ENCODE measurements around the gene SALL3.

The SALL3 gene

DNA sequence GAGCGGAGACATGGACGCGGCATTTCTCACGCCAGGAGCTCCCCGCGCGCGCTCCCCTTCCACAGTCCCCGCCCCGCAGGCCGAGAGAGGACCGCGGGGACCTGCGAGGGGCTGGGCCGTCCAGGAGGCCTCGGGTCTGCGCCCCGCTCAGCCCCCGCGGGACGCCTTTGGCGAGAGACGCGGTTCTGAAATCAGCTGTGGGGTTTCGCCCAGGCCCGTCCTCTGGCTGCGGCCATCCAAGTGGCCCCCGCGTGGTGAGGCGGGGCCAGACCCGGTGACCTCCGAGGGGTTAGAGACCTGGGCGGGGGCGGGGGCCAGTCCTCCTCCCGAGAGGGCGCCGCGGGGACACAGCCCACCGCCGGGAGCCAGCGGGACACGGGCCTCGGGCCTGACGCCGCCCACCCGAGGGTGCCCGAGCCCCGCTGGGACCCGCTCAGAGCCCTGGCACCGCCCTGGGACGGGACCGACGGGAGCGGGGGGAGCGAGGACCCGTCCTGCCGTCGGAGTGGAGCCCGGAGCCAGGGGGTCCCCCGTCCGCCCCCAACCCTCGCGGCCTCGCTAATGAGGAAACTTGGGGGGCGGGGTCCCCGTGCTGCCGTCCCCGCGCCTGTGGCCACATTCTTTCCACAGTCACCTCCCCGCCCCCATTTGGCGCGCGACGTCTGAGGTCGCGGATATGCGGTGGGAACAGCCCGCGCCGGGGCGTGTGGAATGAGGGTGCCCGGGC is 6.1 kb upstream of the SALL3 start:
- H3K27ac ChIP-seq (ENCODE audit: low read depth, low read length) = no peak overlapping the region
- H3K9me3 ChIP-seq (ENCODE audit: control insufficient read depth, insufficient read depth, low read length) = no peaks in the 10 kb centered on the region; the same call in 1 of the 2 replicates
- peaks cover 41% of the 10 kb centered on the region for H3K4me1 ChIP-seq (ENCODE audit: control insufficient read depth, insufficient read depth, low read length)
- H3K4me3 ChIP-seq (ENCODE audit: low read depth, low read length) = peak overlapping the region; percentile 53
- peaks cover 97% of the 10 kb centered on the region for H3K27me3 ChIP-seq (ENCODE audit: control insufficient read depth, insufficient read depth, low read length)
- H3K36me3 ChIP-seq (ENCODE audit: control insufficient read depth, insufficient read depth, low read length) = no peaks in the 10 kb centered on the region
- no peak overlapping the region for H3K9ac ChIP-seq (ENCODE audit: low read depth, low read length)

DNA sequence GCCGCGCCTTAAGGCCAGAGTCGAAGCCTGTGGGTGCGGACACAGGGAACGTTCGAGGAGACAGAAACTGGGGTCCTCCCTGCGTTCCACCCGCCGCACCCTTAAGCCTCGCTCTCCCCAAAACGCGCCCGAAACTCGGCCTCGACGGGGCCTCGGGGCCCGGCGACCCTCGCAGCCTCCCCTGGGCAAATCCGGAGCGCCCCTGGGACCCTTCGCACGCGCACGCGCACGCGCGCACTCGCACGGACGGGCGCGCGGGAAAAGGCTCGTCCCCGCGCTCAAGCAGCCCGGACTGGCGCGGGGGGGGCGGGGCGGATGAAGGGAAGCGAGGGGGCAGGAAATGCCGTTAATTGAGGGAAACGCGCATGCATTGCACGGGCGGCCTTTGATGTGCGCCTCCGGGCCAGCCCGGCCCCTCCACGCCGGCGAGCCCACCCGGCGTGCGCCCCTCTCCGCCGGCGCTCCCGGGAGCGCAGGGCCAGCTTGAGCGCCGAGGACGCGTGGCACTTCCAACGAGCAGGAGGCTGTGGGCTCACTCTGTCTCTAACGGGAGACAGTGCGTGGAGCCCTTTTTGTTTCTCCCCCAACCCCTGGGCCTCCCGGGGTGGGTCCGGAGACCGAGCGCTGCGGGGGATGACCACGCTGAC is 5.4 kb upstream of the SALL3 start:
- peaks cover 97% of the 10 kb centered on the region for H3K27me3 ChIP-seq (ENCODE audit: control insufficient read depth, insufficient read depth, low read length)
- H3K27ac ChIP-seq (ENCODE audit: low read depth, low read length) = no peak overlapping the region
- no peak overlapping the region for H3K9ac ChIP-seq (ENCODE audit: low read depth, low read length)
- peaks cover 41% of the 10 kb centered on the region for H3K4me1 ChIP-seq (ENCODE audit: control insufficient read depth, insufficient read depth, low read length)
- peak overlapping the region; percentile 53 for H3K4me3 ChIP-seq (ENCODE audit: low read depth, low read length)
- H3K9me3 ChIP-seq (ENCODE audit: control insufficient read depth, insufficient read depth, low read length) = no peaks in the 10 kb centered on the region; the same call in 1 of the 2 replicates
- H3K36me3 ChIP-seq (ENCODE audit: control insufficient read depth, insufficient read depth, low read length) = no peaks in the 10 kb centered on the region

DNA sequence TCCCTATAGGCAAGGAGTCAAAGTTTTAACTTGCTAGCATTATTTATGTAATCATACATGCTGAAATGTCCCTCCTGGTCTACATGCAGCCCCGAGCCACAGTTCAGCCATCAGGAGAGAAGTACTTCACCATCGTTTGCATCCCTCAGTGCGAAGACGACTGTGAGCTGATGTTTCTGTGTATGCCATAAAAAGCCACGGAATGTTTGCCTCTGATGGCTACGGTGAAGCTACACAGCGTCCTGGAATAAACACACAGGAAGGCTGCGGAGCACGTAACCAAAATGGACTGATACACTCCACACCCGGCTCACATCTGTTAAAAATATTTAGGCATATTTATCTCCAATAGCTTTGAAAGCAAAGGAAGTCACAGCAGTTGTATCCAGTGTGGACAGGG is 4.3 kb upstream of the SALL3 start:
- Histone ChIP-seq H3K27me3 (ENCODE audit: control insufficient read depth, insufficient read depth, low read length) (peaks cover 87% of the 10 kb centered on the region), H3K4me1 (ENCODE audit: control insufficient read depth, insufficient read depth, low read length) (peaks cover 41% of the 10 kb centered on the region), H3K9me3 (ENCODE audit: control insufficient read depth, insufficient read depth, low read length) (no peaks in the 10 kb centered on the region; the same call in 1 of the 2 replicates), H3K4me3 (ENCODE audit: low read depth, low read length) (no peak overlapping the region), H3K9ac (ENCODE audit: low read depth, low read length) (no peak overlapping the region), H3K27ac (ENCODE audit: low read depth, low read length) (no peak overlapping the region), H3K36me3 (ENCODE audit: control insufficient read depth, insufficient read depth, low read length) (no peaks in the 10 kb centered on the region)

DNA sequence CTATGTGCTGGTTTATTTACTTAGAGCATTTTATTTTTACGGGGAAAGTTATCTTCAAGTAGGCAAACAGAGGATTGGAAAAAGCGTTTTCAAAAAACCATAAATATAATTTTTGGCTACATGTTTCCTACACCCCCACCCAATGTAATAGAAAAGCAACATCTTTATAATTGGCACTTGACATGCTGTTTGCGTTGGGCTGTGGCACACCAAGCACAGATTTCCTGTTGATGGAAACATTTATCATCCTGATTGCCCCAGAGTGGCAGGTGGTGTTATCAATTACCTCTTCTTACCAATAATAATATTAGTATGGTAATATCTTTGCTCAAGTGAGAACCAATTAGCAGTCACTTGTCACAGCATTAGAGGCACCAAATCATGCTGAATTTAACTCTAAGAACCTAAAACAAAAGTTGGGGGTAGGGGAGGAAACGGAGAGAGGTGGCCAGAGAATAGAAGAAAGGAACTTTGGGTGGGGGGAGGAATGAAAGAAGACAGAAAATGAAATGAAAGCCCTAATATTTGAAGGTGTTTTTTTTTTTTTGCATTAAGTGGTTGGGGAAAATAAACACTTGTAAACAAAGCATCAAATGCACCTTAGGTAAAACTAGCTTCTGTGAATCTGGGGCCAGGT is 3.8 kb upstream of the SALL3 start:
- no peak overlapping the region for H3K27ac ChIP-seq (ENCODE audit: low read depth, low read length)

DNA sequence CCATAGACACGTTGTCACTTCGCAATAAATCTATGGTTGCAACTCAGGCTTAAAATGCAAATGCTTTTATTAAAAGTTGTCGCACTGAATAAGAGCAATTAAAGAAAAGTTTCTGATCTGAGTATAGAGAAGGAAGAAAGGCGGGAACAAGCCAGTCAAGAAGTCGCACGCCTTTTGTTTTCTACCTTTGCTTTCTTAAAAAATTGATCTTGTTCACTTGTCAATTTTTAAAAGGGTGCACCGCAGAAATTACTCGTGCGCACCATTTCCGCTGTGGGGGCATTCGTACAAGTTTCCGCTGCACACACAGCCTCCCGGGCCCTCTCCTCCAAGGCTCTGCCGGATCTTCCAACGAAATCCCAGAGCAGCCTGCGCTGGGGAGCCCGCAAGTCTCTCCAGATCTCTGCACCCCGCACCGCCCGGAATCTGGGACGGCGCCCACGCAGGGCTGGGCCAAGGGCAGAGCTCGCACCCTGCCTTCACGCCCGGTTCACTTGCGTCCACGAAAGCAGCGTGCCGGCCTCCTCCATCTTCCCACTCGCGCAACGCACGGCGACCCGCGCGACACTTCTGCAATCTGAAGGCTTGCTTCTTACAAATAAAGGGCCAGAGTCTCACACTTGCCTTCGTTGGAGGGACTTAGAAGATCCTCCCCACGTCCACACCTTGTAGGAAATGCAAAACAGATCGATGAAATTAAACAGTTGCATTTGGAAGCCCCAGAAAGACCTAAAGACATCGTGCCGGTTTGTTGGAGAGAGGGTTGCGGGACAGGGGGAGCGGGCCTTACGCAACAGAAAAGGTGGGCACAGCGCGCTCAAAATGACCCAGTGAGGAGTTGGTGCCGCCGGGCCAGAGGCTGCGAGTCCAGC is 2.6 kb upstream of the SALL3 start:
- Histone ChIP-seq H3K4me3 (ENCODE audit: low read depth, low read length) (peak overlapping the region; percentile 55), H3K9me3 (ENCODE audit: control insufficient read depth, insufficient read depth, low read length) (no peaks in the 10 kb centered on the region; the same call in 1 of the 2 replicates), H3K9ac (ENCODE audit: low read depth, low read length) (no peak overlapping the region), H3K27me3 (ENCODE audit: control insufficient read depth, insufficient read depth, low read length) (peaks cover 69% of the 10 kb centered on the region), H3K36me3 (ENCODE audit: control insufficient read depth, insufficient read depth, low read length) (no peaks in the 10 kb centered on the region), H3K27ac (ENCODE audit: low read depth, low read length) (no peak overlapping the region), H3K4me1 (ENCODE audit: control insufficient read depth, insufficient read depth, low read length) (peaks cover 41% of the 10 kb centered on the region)

More for the DNA sequence above, 3.8 kb upstream of the SALL3 start:
- Histone ChIP-seq H3K4me1 (ENCODE audit: control insufficient read depth, insufficient read depth, low read length) (peaks cover 41% of the 10 kb centered on the region), H3K4me3 (ENCODE audit: low read depth, low read length) (no peak overlapping the region), H3K9me3 (ENCODE audit: control insufficient read depth, insufficient read depth, low read length) (no peaks in the 10 kb centered on the region; the same call in 1 of the 2 replicates), H3K9ac (ENCODE audit: low read depth, low read length) (no peak overlapping the region), H3K36me3 (ENCODE audit: control insufficient read depth, insufficient read depth, low read length) (no peaks in the 10 kb centered on the region), H3K27me3 (ENCODE audit: control insufficient read depth, insufficient read depth, low read length) (peaks cover 81% of the 10 kb centered on the region)

DNA sequence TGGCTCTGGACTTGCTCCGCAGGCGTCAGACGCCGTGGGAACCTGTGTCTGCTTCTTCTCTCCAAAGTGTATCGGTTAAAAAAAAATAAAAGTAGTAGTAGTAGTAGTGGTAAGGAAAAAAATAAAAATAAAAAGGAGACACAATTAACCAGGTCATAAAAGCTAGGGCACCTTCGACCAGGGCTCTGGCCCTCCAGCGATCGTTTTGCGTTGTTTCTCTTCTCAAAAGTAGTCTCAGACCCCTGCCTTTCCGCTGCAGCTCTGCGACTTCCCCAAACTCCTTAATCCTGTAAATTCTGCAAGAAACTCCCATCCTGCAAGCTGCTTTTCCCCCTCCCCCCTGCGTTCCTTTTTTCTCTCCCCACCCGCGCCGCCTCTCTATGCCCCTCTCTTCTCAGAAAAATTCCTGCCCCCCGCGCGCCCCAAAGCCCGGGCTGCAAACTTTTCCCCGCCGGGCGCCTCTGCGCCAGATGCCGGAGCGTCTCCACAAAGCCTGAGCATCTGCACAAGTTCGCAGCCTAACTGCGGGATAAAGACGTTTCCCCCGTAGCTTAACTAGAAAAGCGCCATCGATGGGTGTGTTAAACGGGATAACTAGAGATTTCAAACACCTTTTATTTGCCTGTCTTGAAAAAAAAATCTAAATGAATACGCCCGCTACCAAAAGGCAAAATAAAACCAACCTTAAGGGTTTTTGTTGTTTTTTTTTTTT is 1.8 kb upstream of the SALL3 start:
- Histone ChIP-seq H3K27ac (ENCODE audit: low read depth, low read length) (peak overlapping the region; percentile 26), H3K4me3 (ENCODE audit: low read depth, low read length) (peak overlapping the region; percentile 55), H3K9me3 (ENCODE audit: control insufficient read depth, insufficient read depth, low read length) (no peaks in the 10 kb centered on the region; the same call in 1 of the 2 replicates), H3K9ac (ENCODE audit: low read depth, low read length) (no peak overlapping the region), H3K36me3 (ENCODE audit: control insufficient read depth, insufficient read depth, low read length) (no peaks in the 10 kb centered on the region), H3K27me3 (ENCODE audit: control insufficient read depth, insufficient read depth, low read length) (peaks cover 62% of the 10 kb centered on the region), H3K4me1 (ENCODE audit: control insufficient read depth, insufficient read depth, low read length) (peaks cover 41% of the 10 kb centered on the region)

DNA sequence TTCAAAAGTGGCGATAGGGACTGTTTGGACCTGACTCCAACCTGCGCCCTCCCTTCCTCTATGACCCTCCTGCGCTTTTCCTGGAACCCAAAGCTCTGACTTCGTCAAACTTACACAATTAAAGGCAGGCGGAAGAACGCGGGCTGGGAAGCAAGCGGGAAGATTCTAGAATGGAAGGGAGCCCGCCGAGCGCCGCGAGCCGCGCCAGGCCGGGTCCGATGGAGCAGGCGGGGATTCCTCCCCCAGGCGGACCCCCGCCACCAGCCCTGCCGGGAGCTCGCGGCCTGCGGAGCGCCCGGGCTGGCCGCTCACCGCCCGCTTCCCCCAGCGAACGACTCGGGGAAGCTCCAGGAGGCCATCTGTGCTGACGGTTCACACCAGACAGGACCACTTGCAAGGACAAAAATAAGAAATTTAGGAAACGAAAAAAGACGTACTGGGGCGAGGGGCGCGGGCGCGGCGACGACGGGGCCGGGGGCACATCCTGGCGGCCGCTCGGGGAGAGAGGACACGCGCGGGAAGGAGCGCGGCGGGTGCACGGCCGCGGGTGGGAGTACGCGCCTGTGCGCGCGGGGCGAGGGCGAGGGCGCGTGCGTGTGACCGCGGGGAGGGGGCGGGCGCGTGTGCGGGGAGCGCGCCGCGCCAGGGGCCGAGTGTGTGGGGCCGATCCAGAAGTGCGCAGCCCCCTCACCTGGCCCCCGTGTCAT is 1.1 kb upstream of the SALL3 start:
- Histone ChIP-seq H3K27ac (ENCODE audit: low read depth, low read length) (peak overlapping the region; percentile 26), H3K9me3 (ENCODE audit: control insufficient read depth, insufficient read depth, low read length) (no peaks in the 10 kb centered on the region; the same call in 1 of the 2 replicates), H3K27me3 (ENCODE audit: control insufficient read depth, insufficient read depth, low read length) (peaks cover 54% of the 10 kb centered on the region), H3K4me3 (ENCODE audit: low read depth, low read length) (peak overlapping the region; percentile 55), H3K36me3 (ENCODE audit: control insufficient read depth, insufficient read depth, low read length) (no peaks in the 10 kb centered on the region), H3K4me1 (ENCODE audit: control insufficient read depth, insufficient read depth, low read length) (peaks cover 47% of the 10 kb centered on the region), H3K9ac (ENCODE audit: low read depth, low read length) (no peak overlapping the region)

DNA sequence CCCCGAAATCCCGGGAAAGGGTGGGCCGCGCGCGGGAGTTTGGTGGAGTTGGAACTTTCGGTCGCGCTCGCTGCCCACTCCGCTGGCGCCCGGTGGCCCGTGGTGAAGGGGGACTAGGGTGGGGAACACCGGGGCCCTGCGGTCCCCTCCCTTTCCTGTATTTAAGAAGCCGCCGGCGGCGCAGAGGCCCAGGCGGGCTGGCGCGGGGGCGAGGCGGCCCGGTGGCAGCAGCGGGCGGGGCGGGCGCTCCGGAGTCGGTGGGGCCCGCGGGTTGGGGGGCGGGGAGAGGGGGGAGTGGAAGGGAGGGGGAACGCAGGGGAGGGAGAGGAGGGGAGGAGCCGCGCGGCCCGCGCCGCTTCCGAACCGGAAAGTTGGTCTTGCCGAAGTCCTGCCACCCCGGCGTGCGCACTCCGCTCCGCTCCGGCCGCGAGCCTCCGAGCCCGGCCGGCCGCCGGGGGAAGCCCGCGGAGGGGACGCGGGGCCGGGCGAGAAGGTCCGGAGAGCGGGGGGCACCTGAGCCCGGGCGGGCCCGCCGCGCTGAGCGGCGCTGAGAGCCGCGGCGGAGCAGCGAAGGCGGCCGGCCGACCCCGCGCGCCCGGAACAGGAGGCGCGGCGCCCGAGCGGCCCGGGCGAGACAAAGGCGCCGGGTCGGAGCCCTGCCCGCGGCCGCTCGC is 425 bp upstream of the SALL3 start:
- Histone ChIP-seq H3K9me3 (ENCODE audit: control insufficient read depth, insufficient read depth, low read length) (no peaks in the 10 kb centered on the region; the same call in 1 of the 2 replicates), H3K9ac (ENCODE audit: low read depth, low read length) (no peak overlapping the region), H3K4me1 (ENCODE audit: control insufficient read depth, insufficient read depth, low read length) (peaks cover 52% of the 10 kb centered on the region), H3K27ac (ENCODE audit: low read depth, low read length) (peak overlapping the region; percentile 35), H3K36me3 (ENCODE audit: control insufficient read depth, insufficient read depth, low read length) (no peaks in the 10 kb centered on the region), H3K27me3 (ENCODE audit: control insufficient read depth, insufficient read depth, low read length) (peaks cover 48% of the 10 kb centered on the region), H3K4me3 (ENCODE audit: low read depth, low read length) (peak overlapping the region; percentile 82; the same call in 1 of the 2 replicates)

DNA sequence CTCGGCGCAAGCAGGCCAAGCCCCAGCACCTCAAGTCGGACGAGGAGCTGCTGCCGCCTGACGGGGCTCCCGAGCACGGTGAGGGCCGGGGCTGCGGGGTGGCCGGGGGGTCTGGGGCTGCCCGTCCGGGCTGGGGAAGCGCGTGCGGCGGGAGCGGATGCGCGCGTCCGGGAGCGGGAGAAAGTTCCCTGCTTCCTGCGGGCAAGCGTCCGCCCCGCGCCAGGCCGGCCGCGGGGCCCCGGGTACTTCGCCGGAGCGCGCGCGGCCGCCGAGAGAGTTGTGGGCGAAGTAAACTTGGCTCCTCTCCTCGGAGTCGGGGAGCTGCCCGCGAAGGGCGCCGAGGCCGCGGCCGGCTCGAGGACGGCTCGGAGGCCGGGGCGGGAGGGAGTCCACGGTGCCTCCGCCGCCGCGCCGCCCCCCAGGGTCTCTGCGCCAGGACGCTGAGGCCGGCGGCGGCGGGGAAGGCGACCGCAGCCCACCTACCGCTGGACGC is 707 bp downstream of the SALL3 start:
- peak overlapping the region; percentile 82 for H3K4me3 ChIP-seq (ENCODE audit: low read depth, low read length)
- peak overlapping the region; percentile 89 for H3K27ac ChIP-seq (ENCODE audit: low read depth, low read length)
- peak overlapping the region; percentile 77 for H3K9ac ChIP-seq (ENCODE audit: low read depth, low read length)
- no peaks in the 10 kb centered on the region; the same call in 1 of the 2 replicates for H3K9me3 ChIP-seq (ENCODE audit: control insufficient read depth, insufficient read depth, low read length)
- H3K36me3 ChIP-seq (ENCODE audit: control insufficient read depth, insufficient read depth, low read length) = no peaks in the 10 kb centered on the region
- peaks cover 37% of the 10 kb centered on the region for H3K27me3 ChIP-seq (ENCODE audit: control insufficient read depth, insufficient read depth, low read length)
- peaks cover 53% of the 10 kb centered on the region for H3K4me1 ChIP-seq (ENCODE audit: control insufficient read depth, insufficient read depth, low read length)

Measured in HUES48 (cell line).